Measurements from ENCODE around the gene LDHB.
"Not testable (repeated sequence)": the region's sequence is repeated elsewhere in the genome, so short reads cannot be mapped to it uniquely, and the experiment has no call there.

LDHB gene

DNA sequence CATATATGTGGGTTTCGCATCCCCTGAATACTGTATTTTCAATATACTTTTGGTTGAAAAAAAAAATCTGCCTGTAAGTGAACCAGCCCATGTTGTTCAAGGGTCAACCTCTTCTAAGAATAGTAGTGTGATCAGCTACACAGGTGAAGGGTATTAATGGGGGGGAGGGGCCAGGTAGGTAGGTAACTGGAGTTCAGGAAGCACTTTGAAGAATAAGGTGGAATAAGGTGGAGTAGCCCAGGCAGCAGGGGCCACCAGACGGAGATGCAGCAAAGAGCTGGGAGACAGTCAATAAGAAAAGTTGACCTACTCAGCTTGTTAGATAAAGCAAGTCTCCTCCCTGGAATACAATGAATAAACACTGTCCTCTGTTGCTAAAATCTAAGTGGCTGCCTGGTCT lies 9.3 kb downstream of the LDHB start:
- Histone ChIP-seq H4K20me1 (ENCODE audit: insufficient read depth, low read length) (no peaks in the 10 kb centered on the region), H3K4me2 (ENCODE audit: low read length) (no peak overlapping the region), H3K27ac (ENCODE audit: low read depth, low read length, poor library complexity, severe bottlenecking) (no peak overlapping the region), H2AFZ (ENCODE audit: low read length) (no peak overlapping the region), H3F3A (ENCODE audit: insufficient read depth, low read length) (no peaks in the 10 kb centered on the region), H3K9ac (ENCODE audit: low read length) (no peak overlapping the region), H3K36me3 (ENCODE audit: insufficient read depth, low read length) (peaks cover 98% of the 10 kb centered on the region), H3K27me3 (ENCODE audit: insufficient read depth, low read length) (no peaks in the 10 kb centered on the region), H3K4me1 (ENCODE audit: insufficient read depth, low read length, severe bottlenecking) (no peaks in the 10 kb centered on the region), H3K4me3 (ENCODE audit: low read depth, low read length, poor library complexity, severe bottlenecking) (no peak overlapping the region), H3K79me2 (ENCODE audit: insufficient read depth, low read length) (peaks cover 5% of the 10 kb centered on the region; the same call in 1 of the 2 replicates), H3K9me2 (ENCODE audit: low read depth, low read length) (no peaks in the 10 kb centered on the region), H3K9me3 (ENCODE audit: low read length) (no peaks in the 10 kb centered on the region)
- no peak for TF ChIP-seq EZH2 (IDR thresholded peaks at IDR 0.05; ENCODE audit: borderline replicate concordance, low read length)
- TF ChIP-seq, protein P1, sequence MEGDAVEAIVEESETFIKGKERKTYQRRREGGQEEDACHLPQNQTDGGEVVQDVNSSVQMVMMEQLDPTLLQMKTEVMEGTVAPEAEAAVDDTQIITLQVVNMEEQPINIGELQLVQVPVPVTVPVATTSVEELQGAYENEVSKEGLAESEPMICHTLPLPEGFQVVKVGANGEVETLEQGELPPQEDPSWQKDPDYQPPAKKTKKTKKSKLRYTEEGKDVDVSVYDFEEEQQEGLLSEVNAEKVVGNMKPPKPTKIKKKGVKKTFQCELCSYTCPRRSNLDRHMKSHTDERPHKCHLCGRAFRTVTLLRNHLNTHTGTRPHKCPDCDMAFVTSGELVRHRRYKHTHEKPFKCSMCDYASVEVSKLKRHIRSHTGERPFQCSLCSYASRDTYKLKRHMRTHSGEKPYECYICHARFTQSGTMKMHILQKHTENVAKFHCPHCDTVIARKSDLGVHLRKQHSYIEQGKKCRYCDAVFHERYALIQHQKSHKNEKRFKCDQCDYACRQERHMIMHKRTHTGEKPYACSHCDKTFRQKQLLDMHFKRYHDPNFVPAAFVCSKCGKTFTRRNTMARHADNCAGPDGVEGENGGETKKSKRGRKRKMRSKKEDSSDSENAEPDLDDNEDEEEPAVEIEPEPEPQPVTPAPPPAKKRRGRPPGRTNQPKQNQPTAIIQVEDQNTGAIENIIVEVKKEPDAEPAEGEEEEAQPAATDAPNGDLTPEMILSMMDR (IDR thresholded peaks at IDR 0.05; ENCODE audit: low read length) = no peak

DNA sequence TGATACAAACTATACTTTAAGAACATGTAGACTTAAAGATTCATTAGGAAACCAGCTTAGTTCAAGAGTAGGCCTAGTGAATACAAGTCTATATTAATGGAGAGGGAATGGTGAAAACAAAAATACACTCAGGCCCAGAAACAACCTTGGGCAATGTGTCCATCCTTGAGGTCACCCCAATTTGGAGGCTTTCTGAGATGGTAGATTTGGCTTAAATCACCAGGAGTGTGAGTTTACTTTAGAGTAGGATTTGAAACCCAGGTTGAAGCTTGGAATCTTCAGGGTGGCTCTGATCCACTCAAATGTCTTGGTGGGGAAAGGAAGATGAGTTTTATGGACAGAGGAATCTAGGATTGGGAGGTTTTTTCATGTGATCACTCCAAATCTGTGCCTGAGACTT lies 10.5 kb downstream of the LDHB start:
- no peak for TF ChIP-seq EZH2 (IDR thresholded peaks at IDR 0.05; ENCODE audit: borderline replicate concordance, low read length)
- TF ChIP-seq, protein P1 (IDR thresholded peaks at IDR 0.05; ENCODE audit: low read length) = no peak
- no peaks in the 10 kb centered on the region for H4K20me1 ChIP-seq (ENCODE audit: insufficient read depth, low read length)
- no peak overlapping the region for H3K4me2 ChIP-seq (ENCODE audit: low read length)
- no peaks in the 10 kb centered on the region for H3F3A ChIP-seq (ENCODE audit: insufficient read depth, low read length)
- no peaks in the 10 kb centered on the region for H3K9me3 ChIP-seq (ENCODE audit: low read length)
- H3K27ac ChIP-seq (ENCODE audit: low read depth, low read length, poor library complexity, severe bottlenecking) = no peak overlapping the region
- no peaks in the 10 kb centered on the region for H3K27me3 ChIP-seq (ENCODE audit: insufficient read depth, low read length)
- no peak overlapping the region for H3K9ac ChIP-seq (ENCODE audit: low read length)
- H2AFZ ChIP-seq (ENCODE audit: low read length) = no peak overlapping the region
- no peaks in the 10 kb centered on the region for H3K4me1 ChIP-seq (ENCODE audit: insufficient read depth, low read length, severe bottlenecking)
- H3K4me3 ChIP-seq (ENCODE audit: low read depth, low read length, poor library complexity, severe bottlenecking) = no peak overlapping the region
- peaks cover 98% of the 10 kb centered on the region for H3K36me3 ChIP-seq (ENCODE audit: insufficient read depth, low read length)
- peaks cover 5% of the 10 kb centered on the region; the same call in 1 of the 2 replicates for H3K79me2 ChIP-seq (ENCODE audit: insufficient read depth, low read length)
- H3K9me2 ChIP-seq (ENCODE audit: low read depth, low read length) = no peaks in the 10 kb centered on the region

DNA sequence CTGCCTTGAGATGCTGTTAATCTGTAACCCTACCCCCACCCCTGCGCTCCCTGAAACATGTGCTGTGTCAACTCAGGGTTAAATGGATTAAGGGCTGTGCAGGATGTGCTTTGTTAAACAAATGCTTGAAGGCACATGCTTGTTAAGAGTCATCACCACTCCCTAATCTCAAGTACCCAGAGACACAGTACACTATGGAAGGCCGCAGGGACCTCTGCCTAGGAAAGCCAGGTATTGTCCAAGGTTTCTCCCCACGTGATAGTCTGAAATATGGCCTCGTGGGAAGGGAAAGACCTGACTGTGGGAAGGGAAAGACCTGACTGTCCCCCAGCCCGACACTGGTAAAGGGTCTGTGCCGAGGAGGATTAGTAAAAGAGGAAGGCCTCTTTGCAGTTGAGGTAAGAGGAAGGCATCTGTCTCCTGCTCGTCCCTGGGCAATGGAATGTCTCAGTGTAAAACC lies 12.6 kb downstream of the LDHB start:
- H4K20me1 ChIP-seq (ENCODE audit: insufficient read depth, low read length); H3K79me2 ChIP-seq (ENCODE audit: insufficient read depth, low read length); H2AFZ ChIP-seq (ENCODE audit: low read length); H3K4me1 ChIP-seq (ENCODE audit: insufficient read depth, low read length, severe bottlenecking); H3K9me2 ChIP-seq (ENCODE audit: low read depth, low read length); H3K9me3 ChIP-seq (ENCODE audit: low read length); H3K27me3 ChIP-seq (ENCODE audit: insufficient read depth, low read length); H3K9ac ChIP-seq (ENCODE audit: low read length); H3K4me2 ChIP-seq (ENCODE audit: low read length); H3F3A ChIP-seq (ENCODE audit: insufficient read depth, low read length); H3K4me3 ChIP-seq (ENCODE audit: low read depth, low read length, poor library complexity, severe bottlenecking); H3K27ac ChIP-seq (ENCODE audit: low read depth, low read length, poor library complexity, severe bottlenecking): not testable (repeated sequence)
- peaks cover 95% of the 10 kb centered on the region for H3K36me3 ChIP-seq (ENCODE audit: insufficient read depth, low read length)

DNA sequence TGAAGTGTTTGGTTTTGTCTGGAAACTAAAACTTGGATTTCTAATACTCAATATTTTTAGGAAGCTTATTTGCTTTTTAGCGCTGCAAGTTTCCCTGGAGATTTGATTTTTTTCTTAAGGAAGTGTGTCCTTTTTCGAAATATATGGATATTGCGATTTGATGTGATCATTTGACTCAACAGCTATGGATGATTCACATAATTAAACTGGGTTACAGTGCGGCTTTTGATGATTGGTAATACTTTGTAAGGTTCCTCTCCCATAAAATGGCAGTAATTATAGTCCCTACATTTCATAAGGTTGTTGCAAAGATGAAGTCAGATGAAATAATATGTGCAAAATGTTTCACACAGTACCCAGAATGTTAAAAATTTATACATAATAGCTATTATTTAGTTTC lies 13.1 kb downstream of the LDHB start:
- no peaks in the 10 kb centered on the region for H3K4me1 ChIP-seq (ENCODE audit: insufficient read depth, low read length, severe bottlenecking)

More for the DNA sequence above, 13.1 kb downstream of the LDHB start:
- no peaks in the 10 kb centered on the region for H3K9me3 ChIP-seq (ENCODE audit: low read length)
- no peak overlapping the region for H3K9ac ChIP-seq (ENCODE audit: low read length)
- no peaks in the 10 kb centered on the region for H3F3A ChIP-seq (ENCODE audit: insufficient read depth, low read length)
- TF ChIP-seq, protein P1 (IDR thresholded peaks at IDR 0.05; ENCODE audit: low read length) = no peak
- TF ChIP-seq EZH2 (IDR thresholded peaks at IDR 0.05; ENCODE audit: borderline replicate concordance, low read length) = no peak
- no peaks in the 10 kb centered on the region for H4K20me1 ChIP-seq (ENCODE audit: insufficient read depth, low read length)
- peaks cover 5% of the 10 kb centered on the region; the same call in 1 of the 2 replicates for H3K79me2 ChIP-seq (ENCODE audit: insufficient read depth, low read length)
- H3K4me2 ChIP-seq (ENCODE audit: low read length) = no peak overlapping the region
- no peak overlapping the region for H3K4me3 ChIP-seq (ENCODE audit: low read depth, low read length, poor library complexity, severe bottlenecking)
- no peak overlapping the region for H2AFZ ChIP-seq (ENCODE audit: low read length)
- H3K27ac ChIP-seq (ENCODE audit: low read depth, low read length, poor library complexity, severe bottlenecking) = no peak overlapping the region
- H3K36me3 ChIP-seq (ENCODE audit: insufficient read depth, low read length) = peaks cover 95% of the 10 kb centered on the region
- no peaks in the 10 kb centered on the region for H3K27me3 ChIP-seq (ENCODE audit: insufficient read depth, low read length)
- H3K9me2 ChIP-seq (ENCODE audit: low read depth, low read length) = no peaks in the 10 kb centered on the region
